ENCODE data around the gene SP140L. TPM values are rescaled to one million over a fixed set of nuclear protein-coding genes. Genes with fewer than 3 reads are reported as not detected.

SP140L gene
- polyA plus RNA-seq, 1 experiment, result 8.7 TPM

- CTCF ChIA-PET, result interaction anchor here (0.8 kb wide), 1 partner anchor 23 kb away, joined by 3 read pairs; no protein-coding TSS in a partner anchor
- POLR2A ChIA-PET, result no interaction called here
These were observed 1.4 kb upstream of the SP140L start for GRCh38 chr2:230325316-230326243.

GRCh38 chr2:230327418-230328154 lies 593 bp downstream of the SP140L start:
- ChIA-PET POLR2A (no interaction called here), CTCF (interaction anchor here (1.1 to 1.4 kb wide), 2 partner anchors 261 to 283 kb away, joined by 3 to 4 read pairs; no protein-coding TSS in a partner anchor)
- Histone ChIP-seq H3K4me3 (ENCODE audit: low read depth, low read length) (peak overlapping the region; percentile 44), H3K27me3 (ENCODE audit: control insufficient read depth, insufficient read depth, low read length) (no peaks in the 10 kb centered on the region), H3K36me3 (ENCODE audit: control insufficient read depth, insufficient read depth, low read length) (no peaks in the 10 kb centered on the region)
- TF ChIP-seq CTCF (IDR thresholded peaks at IDR 0.05; ENCODE audit: insufficient read depth, low read depth, low read length), result no peak
- no peak for DNase-seq (ENCODE audit: low read depth)

More at GRCh38 chr2:230325316-230326243, 1.4 kb upstream of the SP140L start:
- H3K4me3 ChIP-seq (ENCODE audit: low read depth, low read length), result no peak overlapping the region
- no peaks in the 10 kb centered on the region for H3K27me3 ChIP-seq (ENCODE audit: control insufficient read depth, insufficient read depth, low read length)
- no peak for TF ChIP-seq CTCF (IDR thresholded peaks at IDR 0.05; ENCODE audit: insufficient read depth, low read depth, low read length)
- no peaks in the 10 kb centered on the region for H3K36me3 ChIP-seq (ENCODE audit: control insufficient read depth, insufficient read depth, low read length)
- DNase-seq (ENCODE audit: low read depth), result no peak

- Histone ChIP-seq H3K27me3 (ENCODE audit: control insufficient read depth, insufficient read depth, low read length) (no peaks in the 10 kb centered on the region), H3K4me3 (ENCODE audit: low read depth, low read length) (no peak overlapping the region; the same call in 1 of the 2 replicates), H3K36me3 (ENCODE audit: control insufficient read depth, insufficient read depth, low read length) (no peaks in the 10 kb centered on the region)
- TF ChIP-seq CTCF (IDR thresholded peaks at IDR 0.05; ENCODE audit: insufficient read depth, low read depth, low read length), result no peak
- ChIA-PET CTCF (interaction anchor here (1.1 to 1.4 kb wide), 2 partner anchors 262 to 283 kb away, joined by 3 to 4 read pairs; no protein-coding TSS in a partner anchor), POLR2A (no interaction called here)
- no peak for DNase-seq (ENCODE audit: low read depth)
These were observed 1.1 kb downstream of the SP140L start for GRCh38 chr2:230328155-230328458.

- no peak for DNase-seq (ENCODE audit: low read depth)
- TF ChIP-seq CTCF (IDR thresholded peaks at IDR 0.05; ENCODE audit: insufficient read depth, low read depth, low read length), result no peak
- Histone ChIP-seq H3K4me3 (ENCODE audit: low read depth, low read length) (no peak overlapping the region), H3K27me3 (ENCODE audit: control insufficient read depth, insufficient read depth, low read length) (no peaks in the 10 kb centered on the region), H3K36me3 (ENCODE audit: control insufficient read depth, insufficient read depth, low read length) (no peaks in the 10 kb centered on the region)
- ChIA-PET POLR2A (no interaction called here), CTCF (interaction anchor here (0.6 kb wide), 1 partner anchor 169 kb away, joined by 3 read pairs; no protein-coding TSS in a partner anchor)
These were observed 3.1 kb downstream of the SP140L start for GRCh38 chr2:230329946-230330605.

GRCh38 chr2:230330725-230331124 lies 3.7 kb downstream of the SP140L start:
- no peaks in the 10 kb centered on the region for H3K36me3 ChIP-seq (ENCODE audit: control insufficient read depth, insufficient read depth, low read length)
- H3K27me3 ChIP-seq (ENCODE audit: control insufficient read depth, insufficient read depth, low read length), result no peaks in the 10 kb centered on the region
- no peak for DNase-seq (ENCODE audit: low read depth)
- H3K4me3 ChIP-seq (ENCODE audit: low read depth, low read length), result no peak overlapping the region
- ChIA-PET CTCF (no interaction called here), POLR2A (no interaction called here)
- no peak for TF ChIP-seq CTCF (IDR thresholded peaks at IDR 0.05; ENCODE audit: insufficient read depth, low read depth, low read length)
